Endothelial cell of umbilical vein (primary cell): ENCODE measurements around the gene C1QC. TPM values are rescaled to one million over a fixed set of nuclear protein-coding genes. Genes with fewer than 3 reads are reported as not detected.

Experiments used
- BruUV-seq: library from RNA; stranded (reverse); fragments of 400-500 nt; replicated peaks from 2 replicates; lab custom pipeline; 2021; lab: Mats Ljungman, UMichigan
- CTCF ChIA-PET: fragments of 300-600, 350-600 bp; sonication (Branson Sonifier 250); formaldehyde crosslinking; loops from one replicate; lab custom pipeline; 2021; ENCODE audit warnings: antibody characterized with exemption, inconsistent platforms; lab: Charles Lee
- POLR2A ChIA-PET: fragments of 300-600, 350-600 bp; sonication (Branson Sonifier 250); formaldehyde crosslinking; loops from one replicate; lab custom pipeline; 2021; ENCODE audit warnings: antibody characterized with exemption, inconsistent platforms; lab: Charles Lee
- DNase-seq: peaks from one replicate; pipeline ENCODE4 v3.0.0-alpha.2; 2011; ENCODE audit warnings: low read depth, low spot score
- FAIRE-seq: peaks from 2 replicates; lab custom pipeline; 2011; peaks lifted over from hg19 to GRCh38; lab: Jason Lieb, UNC
- H2AFZ ChIP-seq: 2 replicates; pipeline ENCODE4 v1.6.0; 2012; ENCODE audit warnings: low read depth, low read length, control low read depth, inconsistent platforms
- H3K27ac ChIP-seq: 2 replicates; pipeline ENCODE4 v1.5.1; 2011; ENCODE audit warnings: low read depth, mild to moderate bottlenecking, control low read depth, low read length, moderate library complexity; ENCODE audit not compliant: insufficient read depth
- H3K27me3 ChIP-seq, 2 experiments: 2 replicates each; pipeline versions ENCODE4 v1.6.0 to v1.6.1; 2011; ENCODE audit warnings: low read length in 2 of 2, mixed read lengths in 1 of 2; ENCODE audit not compliant: control insufficient read depth in 2 of 2, insufficient read depth in 2 of 2
- H3K36me3 ChIP-seq, 2 experiments: 2 replicates in 1 of 2; 3 replicates in 1 of 2; pipeline ENCODE4 v1.5.1; 2011; ENCODE audit warnings: low read length in 2 of 2, mild to moderate bottlenecking in 1 of 2, moderate library complexity in 1 of 2; ENCODE audit not compliant: control insufficient read depth in 2 of 2, insufficient read depth in 2 of 2; ENCODE audit errors: extremely low read depth in 1 of 2
- H3K4me1 ChIP-seq: 3 replicates; pipeline ENCODE4 v1.5.1; 2011; ENCODE audit warnings: mild to moderate bottlenecking, low read length; ENCODE audit not compliant: control insufficient read depth, insufficient read depth; ENCODE audit errors: extremely low read depth
- H3K4me2 ChIP-seq: 2 replicates; pipeline ENCODE4 v1.6.1; 2011; ENCODE audit warnings: low read length, control low read depth, mixed read lengths; ENCODE audit not compliant: insufficient read depth
- H3K4me3 ChIP-seq, 3 experiments: fragments of 200-600 bp in 1 of 3; sonication (generic), shearing (Covaris generic) in 1 of 3; replicated peaks in 1 of 3; 2 replicates each; pipeline ENCODE4 v1.5.1; 2011 to 2016; ENCODE audit warnings: control low read depth in 3 of 3, low read length in 3 of 3, mild to moderate bottlenecking in 2 of 3, inconsistent platforms in 1 of 3, low read depth in 1 of 3, moderate library complexity in 1 of 3; ENCODE audit not compliant: insufficient read depth in 1 of 3
- H3K79me2 ChIP-seq: 2 replicates; pipeline ENCODE4 v1.6.0; 2012; ENCODE audit warnings: low read length, inconsistent platforms; ENCODE audit not compliant: control insufficient read depth, insufficient read depth
- H3K9ac ChIP-seq: replicated peaks from 2 replicates; pipeline ENCODE3; 2011; ENCODE audit warnings: low read length, control low read depth; ENCODE audit not compliant: insufficient read depth; ENCODE audit errors: extremely low read depth
- H3K9me1 ChIP-seq: replicated peaks from 3 replicates; pipeline ENCODE4 v1.6.0; 2011; ENCODE audit warnings: mild to moderate bottlenecking, low read length; ENCODE audit not compliant: control insufficient read depth, insufficient read depth; ENCODE audit errors: extremely low read depth
- H3K9me3 ChIP-seq: replicated peaks from 2 replicates; pipeline ENCODE4 v1.5.1; 2012; ENCODE audit warnings: low read length, inconsistent platforms; ENCODE audit not compliant: control insufficient read depth, insufficient read depth
- H4K20me1 ChIP-seq: replicated peaks from 2 replicates; pipeline ENCODE3; 2011; ENCODE audit warnings: mild to moderate bottlenecking, low read length; ENCODE audit not compliant: control insufficient read depth, insufficient read depth; ENCODE audit errors: extremely low read depth
- EZH2 ChIP-seq: IDR thresholded peaks from 2 replicates; pipeline ENCODE4 v1.6.1; 2012; ENCODE audit warnings: borderline replicate concordance, low read depth, mild to moderate bottlenecking, moderate library complexity, low read length, inconsistent platforms; ENCODE audit not compliant: severe bottlenecking
- FOS ChIP-seq: IDR thresholded peaks from 2 replicates; pipeline ENCODE4 v1.6.1; 2011; ENCODE audit warnings: mild to moderate bottlenecking, low read length, moderate library complexity, borderline replicate concordance; ENCODE audit not compliant: insufficient read depth
- GATA2 ChIP-seq: IDR thresholded peaks from 2 replicates; pipeline ENCODE4 v1.7.0; 2011; ENCODE audit warnings: low read depth, mild to moderate bottlenecking, moderate library complexity, mixed read lengths, low read length; ENCODE audit not compliant: insufficient read length, insufficient read depth
- JUN ChIP-seq: IDR thresholded peaks from 2 replicates; pipeline ENCODE4 v1.6.1; 2011; ENCODE audit warnings: borderline replicate concordance, low read depth; ENCODE audit not compliant: insufficient read length, insufficient read depth
- MAX ChIP-seq: IDR thresholded peaks from 2 replicates; pipeline ENCODE4 v1.6.1; 2011; ENCODE audit not compliant: insufficient read depth, insufficient read length
- MYC ChIP-seq: IDR thresholded peaks from one replicate; pipeline ENCODE4 v1.6.1; 2011; ENCODE audit warnings: mild to moderate bottlenecking, low read depth, low read length
- POLR2A ChIP-seq: IDR thresholded peaks from 2 replicates; pipeline ENCODE4 v1.6.1; 2012; ENCODE audit warnings: low read depth, mild to moderate bottlenecking, control low read depth, low read length
- POLR2AphosphoS5 ChIP-seq: IDR thresholded peaks from 2 replicates; pipeline ENCODE4 v1.6.1; 2012; ENCODE audit warnings: low read depth, mild to moderate bottlenecking, control low read depth, low read length, moderate library complexity; ENCODE audit not compliant: insufficient read depth
- dilution Hi-C: fragments of 300-500 bp; cut with MboI; formaldehyde crosslinking; loops from one replicate; pipeline ENCODE4 v1.15.0; 2019; ENCODE audit warnings: low sequenced_read_pairs; ENCODE audit not compliant: extremely low pct_ligation_motif_present
- intact Hi-C: fragments of 100-400 bp; cut with micrococcal nuclease; formaldehyde crosslinking; loops from one replicate; pipeline ENCODE4 v1.10.0; 2022
- polyA plus RNA-seq, 4 experiments: library from polyadenylated mRNA; depleted of rRNA in 3 of 4; stranded (reverse) in 3 of 4; unstranded in 1 of 4; fragments of >200 nt; gene quantifications; 2 replicates each; pipeline versions ENCODE4 v1.2.1 to v1.2.3, GENCODE V29; 2011 to 2012; ENCODE audit warnings: missing spikeins in 1 of 4
- total RNA-seq: library from RNA; stranded (reverse); gene quantifications from 2 replicates; pipeline ENCODE4 v1.2.3, GENCODE V29; 2021
- TF ChIP-seq, protein P1 (sequence below), 2 donors: IDR thresholded peaks; 1 replicate in 1 of 2; 2 replicates in 1 of 2; pipeline ENCODE4 v1.5.1; 2011; ENCODE audit warnings: low read length in 2 of 2, mild to moderate bottlenecking in 2 of 2, moderate library complexity in 2 of 2, control low read depth in 1 of 2, inconsistent platforms in 1 of 2, low read depth in 1 of 2; ENCODE audit not compliant: insufficient read depth in 1 of 2; ENCODE audit errors: extremely low read depth in 1 of 2

The C1QC gene
- total and polyA plus RNA-seq, 2 donors (not counting 3 experiments of a cell fraction or from before 2014, with no cell fraction given), result not detected

- TF ChIP-seq, protein P1, sequence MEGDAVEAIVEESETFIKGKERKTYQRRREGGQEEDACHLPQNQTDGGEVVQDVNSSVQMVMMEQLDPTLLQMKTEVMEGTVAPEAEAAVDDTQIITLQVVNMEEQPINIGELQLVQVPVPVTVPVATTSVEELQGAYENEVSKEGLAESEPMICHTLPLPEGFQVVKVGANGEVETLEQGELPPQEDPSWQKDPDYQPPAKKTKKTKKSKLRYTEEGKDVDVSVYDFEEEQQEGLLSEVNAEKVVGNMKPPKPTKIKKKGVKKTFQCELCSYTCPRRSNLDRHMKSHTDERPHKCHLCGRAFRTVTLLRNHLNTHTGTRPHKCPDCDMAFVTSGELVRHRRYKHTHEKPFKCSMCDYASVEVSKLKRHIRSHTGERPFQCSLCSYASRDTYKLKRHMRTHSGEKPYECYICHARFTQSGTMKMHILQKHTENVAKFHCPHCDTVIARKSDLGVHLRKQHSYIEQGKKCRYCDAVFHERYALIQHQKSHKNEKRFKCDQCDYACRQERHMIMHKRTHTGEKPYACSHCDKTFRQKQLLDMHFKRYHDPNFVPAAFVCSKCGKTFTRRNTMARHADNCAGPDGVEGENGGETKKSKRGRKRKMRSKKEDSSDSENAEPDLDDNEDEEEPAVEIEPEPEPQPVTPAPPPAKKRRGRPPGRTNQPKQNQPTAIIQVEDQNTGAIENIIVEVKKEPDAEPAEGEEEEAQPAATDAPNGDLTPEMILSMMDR (IDR thresholded peaks at IDR 0.05; ENCODE audit: extremely low read depth in 1 of 2, insufficient read depth in 1 of 2, low read depth in 1 of 2, low read length in 2 of 2), result no peak
- TF ChIP-seq MYC (no peak), FOS (no peak), POLR2A (no peak), JUN (no peak), GATA2 (no peak)
- ChIA-PET CTCF (no interaction called here), POLR2A (no interaction called here)
- Histone ChIP-seq H3K4me1 (no peaks in the 10 kb centered on the region), H3K27ac (no peak overlapping the region), H3K79me2 (no peaks in the 10 kb centered on the region), H3K27me3 (peaks cover 11 to 14% of the 10 kb centered on the region in 2 experiments), H3K4me2 (no peak overlapping the region), H2AFZ (no peak overlapping the region), H3K9me3 (no peaks in the 10 kb centered on the region), H4K20me1 (no peaks in the 10 kb centered on the region), H3K9ac (no peak overlapping the region), H3K9me1 (no peaks in the 10 kb centered on the region), H3K36me3 (no peaks in the 10 kb centered on the region), H3K4me3 (no peak overlapping the region)
- FAIRE-seq, result no peak
- no TSS peak for BruUV-seq
- intact Hi-C loops, result no loop called here
- dilution Hi-C loops, result no loop called here
- no peak for DNase-seq
These were observed 37.3 kb upstream of the C1QC start for GRCh38 chr1:22606161-22606560.

- no peak overlapping the region for H3K4me2 ChIP-seq
- peaks cover 11 to 14% of the 10 kb centered on the region in 2 experiments for H3K27me3 ChIP-seq
- H4K20me1 ChIP-seq, result no peaks in the 10 kb centered on the region
- dilution Hi-C loops, result no loop called here
- H3K9me1 ChIP-seq, result no peaks in the 10 kb centered on the region
- H3K4me1 ChIP-seq, result no peaks in the 10 kb centered on the region
- H3K9me3 ChIP-seq, result no peaks in the 10 kb centered on the region
- intact Hi-C loops, result no loop called here
- H3K36me3 ChIP-seq, result no peaks in the 10 kb centered on the region
- H2AFZ ChIP-seq, result no peak overlapping the region
- no peaks in the 10 kb centered on the region for H3K79me2 ChIP-seq
- no peak for DNase-seq
- no TSS peak for BruUV-seq
- TF ChIP-seq POLR2A, result no peak
- no peak for TF ChIP-seq MAX
- TF ChIP-seq JUN, result no peak
- no peak for TF ChIP-seq EZH2
- TF ChIP-seq, protein P1 (IDR thresholded peaks at IDR 0.05; ENCODE audit: extremely low read depth in 1 of 2, insufficient read depth in 1 of 2, low read depth in 1 of 2, low read length in 2 of 2), result no peak
- TF ChIP-seq MYC, result no peak
- TF ChIP-seq GATA2, result no peak
- TF ChIP-seq POLR2AphosphoS5, result no peak
- no peak for TF ChIP-seq FOS
- no peak overlapping the region for H3K27ac ChIP-seq
- no peak for FAIRE-seq
- ChIA-PET CTCF (no interaction called here), POLR2A (no interaction called here)
- no peak overlapping the region for H3K9ac ChIP-seq
- no peak overlapping the region for H3K4me3 ChIP-seq
These were observed 36.3 kb upstream of the C1QC start for GRCh38 chr1:22607154-22607553.
